OCI-LY7 (cell line): ENCODE data around the gene EGLN3. TPM values are rescaled to one million over a fixed set of nuclear protein-coding genes. Genes with fewer than 3 reads are reported as not detected.

Experiments used
- BruUV-seq: library from RNA; stranded (reverse); fragments of 400-500 nt; replicated peaks from 2 replicates; lab custom pipeline; 2021; lab: Mats Ljungman, UMichigan
- CTCF ChIA-PET: fragments of 300-600 bp; sonication (Branson Sonifier 250); formaldehyde crosslinking; loops from one replicate; lab custom pipeline; 2022; ENCODE audit warnings: antibody characterized with exemption; ENCODE audit not compliant: unreplicated experiment; lab: Charles Lee
- POLR2A ChIA-PET: fragments of 300-600 bp; sonication (Branson Sonifier 250); formaldehyde crosslinking; loops from one replicate; lab custom pipeline; 2022; ENCODE audit warnings: antibody characterized with exemption; lab: Charles Lee
- DNase-seq: peaks from one replicate; pipeline ENCODE4 v3.0.0-alpha.2; 2015; ENCODE audit warnings: low spot score
- H2AFZ ChIP-seq: fragments of 200-600 bp; sonication (generic), shearing (Covaris generic); 2 replicates; pipeline ENCODE4 v1.6.1; 2014; ENCODE audit warnings: mild to moderate bottlenecking, antibody characterized with exemption, low read length, moderate library complexity
- H3K27ac ChIP-seq: fragments of 200-600 bp; sonication (generic); 2 replicates; pipeline ENCODE4 v1.5.1; 2014; ENCODE audit warnings: mixed run types, low read depth, mild to moderate bottlenecking, moderate library complexity, low read length, inconsistent platforms; ENCODE audit not compliant: poor library complexity, severe bottlenecking
- H3K36me3 ChIP-seq: fragments of 200-600 bp; sonication (generic); 2 replicates; pipeline ENCODE4 v1.6.1; 2014; ENCODE audit warnings: mild to moderate bottlenecking, antibody characterized with exemption, low read length, moderate library complexity, mixed read lengths; ENCODE audit not compliant: insufficient read depth
- H3K4me1 ChIP-seq: fragments of 200-600 bp; sonication (generic); 2 replicates; pipeline ENCODE4 v1.5.1; 2014; ENCODE audit warnings: mild to moderate bottlenecking, low read length; ENCODE audit not compliant: insufficient read depth, poor library complexity, severe bottlenecking
- H3K4me2 ChIP-seq: fragments of 200-600 bp; sonication (generic); 2 replicates; pipeline ENCODE4 v1.6.1; 2014; ENCODE audit warnings: mild to moderate bottlenecking, low read length
- H3K4me3 ChIP-seq: fragments of 200-600 bp; sonication (generic); 2 replicates; pipeline ENCODE4 v1.5.1; 2014; ENCODE audit warnings: mild to moderate bottlenecking, low read depth, low read length; ENCODE audit not compliant: poor library complexity, severe bottlenecking
- H3K79me2 ChIP-seq: fragments of 200-600 bp; sonication (generic); 2 replicates; pipeline ENCODE4 v1.6.1; 2016; ENCODE audit warnings: low read depth, mild to moderate bottlenecking, low read length, moderate library complexity, mixed read lengths; ENCODE audit not compliant: insufficient read depth
- H3K9me2 ChIP-seq: fragments of 200-600 bp; sonication (generic); 2 replicates; pipeline ENCODE4 v1.6.1; 2016; ENCODE audit warnings: mild to moderate bottlenecking, low read length, mixed read lengths; ENCODE audit not compliant: insufficient read depth
- H3K9me3 ChIP-seq: fragments of 200-600 bp; sonication (generic); 2 replicates; pipeline ENCODE4 v1.6.1; 2014; ENCODE audit warnings: mild to moderate bottlenecking, mixed run types, low read length, mixed read lengths
- H4K20me1 ChIP-seq: fragments of 200-600 bp; sonication (generic); 2 replicates; pipeline ENCODE4 v1.6.1; 2014; ENCODE audit warnings: mild to moderate bottlenecking, antibody characterized with exemption, low read length, moderate library complexity, mixed read lengths; ENCODE audit not compliant: insufficient read depth
- EZH2phosphoT487 ChIP-seq: fragments of 200-600 bp; sonication (generic); IDR thresholded peaks from 2 replicates; pipeline ENCODE4 v1.6.1; 2018; ENCODE audit warnings: low read depth, borderline replicate concordance, mild to moderate bottlenecking, mixed run types, antibody characterized with exemption, low read length, moderate library complexity, mixed read lengths
- intact Hi-C: fragments of 100-400 bp; cut with micrococcal nuclease; formaldehyde crosslinking; loops from one replicate; pipeline ENCODE4 v1.10.0; 2022; ENCODE audit not compliant: unreplicated experiment
- total RNA-seq, 2 experiments: library from RNA; depleted of rRNA in 1 of 2; stranded (reverse); fragments of >200 nt in 1 of 2; shearing (Covaris generic) in 1 of 2; gene quantifications; 2 replicates each; pipeline ENCODE4 v1.2.3, GENCODE V29; 2014 to 2022
- TF ChIP-seq, protein P1 (sequence below): fragments of 200-600 bp; sonication (generic); conservative IDR thresholded peaks from 2 replicates; pipeline ENCODE4 v1.5.1; 2014; ENCODE audit warnings: mild to moderate bottlenecking, antibody characterized with exemption, low read length, moderate library complexity, mixed read lengths

EGLN3 gene
- total RNA-seq, 2 experiments from 2014 or later: not detected

DNA sequence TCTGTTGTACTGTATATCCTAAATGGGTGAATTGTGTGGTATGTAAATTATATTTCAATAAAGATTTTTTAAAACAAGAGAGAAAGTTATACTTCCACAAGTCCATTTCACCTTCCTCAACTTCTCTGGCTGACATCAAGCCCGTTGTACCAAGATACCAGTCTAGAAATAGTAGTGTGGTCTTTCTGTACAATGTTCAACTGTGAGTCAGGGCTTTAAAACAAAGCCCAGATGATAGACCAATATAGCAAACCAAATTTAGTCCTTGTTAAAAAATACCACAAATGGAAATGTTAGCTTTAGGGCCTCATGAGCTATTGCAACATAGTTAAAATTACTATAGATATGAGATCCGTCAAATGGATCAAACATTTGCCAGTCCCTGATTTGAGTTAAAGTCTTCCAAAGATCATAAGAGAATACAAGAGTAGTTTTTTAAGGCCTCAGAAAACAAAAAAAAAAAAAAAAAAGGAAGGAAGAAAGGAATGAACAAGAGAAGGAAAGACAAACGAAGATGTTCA is 49.0 kb upstream of the EGLN3 start:
- Histone ChIP-seq H3K4me1 (no peaks in the 10 kb centered on the region), H3K9me2 (no peaks in the 10 kb centered on the region), H3K9me3 (no peaks in the 10 kb centered on the region), H2AFZ (no peak overlapping the region), H3K4me3 (no peak overlapping the region), H4K20me1 (no peaks in the 10 kb centered on the region), H3K79me2 (no peaks in the 10 kb centered on the region), H3K27ac (no peak overlapping the region), H3K36me3 (no peaks in the 10 kb centered on the region), H3K4me2 (no peak overlapping the region)
- CTCF ChIA-PET: no interaction called here
- POLR2A ChIA-PET: no interaction called here
- DNase-seq: no peak
- TF ChIP-seq, protein P1, sequence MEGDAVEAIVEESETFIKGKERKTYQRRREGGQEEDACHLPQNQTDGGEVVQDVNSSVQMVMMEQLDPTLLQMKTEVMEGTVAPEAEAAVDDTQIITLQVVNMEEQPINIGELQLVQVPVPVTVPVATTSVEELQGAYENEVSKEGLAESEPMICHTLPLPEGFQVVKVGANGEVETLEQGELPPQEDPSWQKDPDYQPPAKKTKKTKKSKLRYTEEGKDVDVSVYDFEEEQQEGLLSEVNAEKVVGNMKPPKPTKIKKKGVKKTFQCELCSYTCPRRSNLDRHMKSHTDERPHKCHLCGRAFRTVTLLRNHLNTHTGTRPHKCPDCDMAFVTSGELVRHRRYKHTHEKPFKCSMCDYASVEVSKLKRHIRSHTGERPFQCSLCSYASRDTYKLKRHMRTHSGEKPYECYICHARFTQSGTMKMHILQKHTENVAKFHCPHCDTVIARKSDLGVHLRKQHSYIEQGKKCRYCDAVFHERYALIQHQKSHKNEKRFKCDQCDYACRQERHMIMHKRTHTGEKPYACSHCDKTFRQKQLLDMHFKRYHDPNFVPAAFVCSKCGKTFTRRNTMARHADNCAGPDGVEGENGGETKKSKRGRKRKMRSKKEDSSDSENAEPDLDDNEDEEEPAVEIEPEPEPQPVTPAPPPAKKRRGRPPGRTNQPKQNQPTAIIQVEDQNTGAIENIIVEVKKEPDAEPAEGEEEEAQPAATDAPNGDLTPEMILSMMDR: no peak
- no peak for TF ChIP-seq EZH2phosphoT487
- BruUV-seq: no TSS peak
- intact Hi-C loops: no loop called here

DNA sequence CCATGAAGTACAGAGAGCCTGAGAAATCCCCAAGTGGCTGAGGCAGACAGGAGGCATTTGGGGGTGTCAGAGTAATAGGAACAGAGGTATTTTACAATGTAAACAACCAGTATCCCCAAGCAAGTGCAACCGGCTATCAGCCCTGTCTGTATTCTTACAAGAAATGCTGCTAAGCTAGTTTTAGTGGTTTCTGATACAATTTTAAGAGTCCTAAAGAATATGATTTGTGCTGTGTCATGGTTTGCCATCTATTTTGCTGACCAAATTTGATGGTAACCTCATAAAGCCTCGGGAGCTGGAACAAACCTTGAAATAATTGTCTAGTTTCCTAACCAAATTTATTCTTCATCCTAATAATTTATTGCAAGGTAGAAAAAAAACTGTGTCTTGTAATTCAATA is 46.7 kb upstream of the EGLN3 start:
- Histone ChIP-seq H3K4me3 (no peak overlapping the region), H3K27ac (no peak overlapping the region), H3K4me2 (no peak overlapping the region), H3K9me3 (no peaks in the 10 kb centered on the region), H3K4me1 (no peaks in the 10 kb centered on the region), H4K20me1 (no peaks in the 10 kb centered on the region), H3K79me2 (no peaks in the 10 kb centered on the region), H2AFZ (no peak overlapping the region), H3K9me2 (no peaks in the 10 kb centered on the region), H3K36me3 (no peaks in the 10 kb centered on the region)
- no TSS peak for BruUV-seq
- DNase-seq: no peak
- intact Hi-C loops: no loop called here
- TF ChIP-seq, protein P1: no peak
- TF ChIP-seq EZH2phosphoT487: no peak
- ChIA-PET CTCF (no interaction called here), POLR2A (no interaction called here)

DNA sequence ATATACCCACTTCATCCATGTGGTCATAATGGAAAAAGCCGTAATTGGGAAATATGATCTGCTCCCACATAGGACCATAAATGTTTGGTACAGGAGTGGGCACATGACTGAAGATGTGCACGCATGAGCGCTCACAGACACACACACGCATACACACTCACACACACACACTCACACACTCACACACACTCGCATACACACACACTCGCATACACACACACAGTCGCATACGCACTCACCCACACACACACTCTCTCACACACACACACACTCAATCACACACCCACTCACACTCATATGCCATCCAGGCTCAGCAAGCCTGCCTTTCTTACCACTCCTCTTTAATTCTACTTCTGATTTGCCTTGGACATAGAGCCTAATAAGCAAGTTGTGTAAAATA is 45.6 kb upstream of the EGLN3 start:
- Histone ChIP-seq H3K4me1 (no peaks in the 10 kb centered on the region), H3K9me2 (no peaks in the 10 kb centered on the region), H3K27ac (no peak overlapping the region), H3K36me3 (no peaks in the 10 kb centered on the region), H2AFZ (no peak overlapping the region), H3K9me3 (no peaks in the 10 kb centered on the region), H3K79me2 (no peaks in the 10 kb centered on the region), H4K20me1 (no peaks in the 10 kb centered on the region), H3K4me3 (no peak overlapping the region), H3K4me2 (no peak overlapping the region)
- TF ChIP-seq, protein P1: no peak
- TF ChIP-seq EZH2phosphoT487: no peak
- ChIA-PET CTCF (no interaction called here), POLR2A (interaction anchor here (0.5 to 0.7 kb wide), 2 partner anchors 14 to 1029 kb away, joined by 3 read pairs; no protein-coding TSS in a partner anchor)
- intact Hi-C loops: no loop called here
- DNase-seq: no peak
- no TSS peak for BruUV-seq
